Endothelial cell of umbilical vein (primary cell): Measurements from ENCODE around the gene ETV6. TPM values are rescaled to one million over a fixed set of nuclear protein-coding genes. Genes with fewer than 3 reads are reported as not detected.

Source experiments
- BruUV-seq: library from RNA; stranded (reverse); fragments of 400-500 nt; replicated peaks from 2 replicates; lab custom pipeline; 2021; lab: Mats Ljungman, UMichigan
- CTCF ChIA-PET: fragments of 300-600, 350-600 bp; sonication (Branson Sonifier 250); formaldehyde crosslinking; loops from one replicate; lab custom pipeline; 2021; ENCODE audit warnings: antibody characterized with exemption, inconsistent platforms; lab: Charles Lee
- POLR2A ChIA-PET: fragments of 300-600, 350-600 bp; sonication (Branson Sonifier 250); formaldehyde crosslinking; loops from one replicate; lab custom pipeline; 2021; ENCODE audit warnings: antibody characterized with exemption, inconsistent platforms; lab: Charles Lee
- DNase-seq: peaks from one replicate; pipeline ENCODE4 v3.0.0-alpha.2; 2011; ENCODE audit warnings: low read depth, low spot score
- FAIRE-seq: peaks from 2 replicates; lab custom pipeline; 2011; peaks lifted over from hg19 to GRCh38; lab: Jason Lieb, UNC
- H2AFZ ChIP-seq: 2 replicates; pipeline ENCODE4 v1.6.0; 2012; ENCODE audit warnings: low read depth, low read length, control low read depth, inconsistent platforms
- H3K27ac ChIP-seq: 2 replicates; pipeline ENCODE4 v1.5.1; 2011; ENCODE audit warnings: low read depth, mild to moderate bottlenecking, control low read depth, low read length, moderate library complexity; ENCODE audit not compliant: insufficient read depth
- H3K27me3 ChIP-seq, 2 experiments: 2 replicates each; pipeline versions ENCODE4 v1.6.0 to v1.6.1; 2011; ENCODE audit warnings: low read length in 2 of 2, mixed read lengths in 1 of 2; ENCODE audit not compliant: control insufficient read depth in 2 of 2, insufficient read depth in 2 of 2
- H3K36me3 ChIP-seq, 2 experiments: 2 replicates in 1 of 2; 3 replicates in 1 of 2; pipeline ENCODE4 v1.5.1; 2011; ENCODE audit warnings: low read length in 2 of 2, mild to moderate bottlenecking in 1 of 2, moderate library complexity in 1 of 2; ENCODE audit not compliant: control insufficient read depth in 2 of 2, insufficient read depth in 2 of 2; ENCODE audit errors: extremely low read depth in 1 of 2
- H3K4me1 ChIP-seq: 3 replicates; pipeline ENCODE4 v1.5.1; 2011; ENCODE audit warnings: mild to moderate bottlenecking, low read length; ENCODE audit not compliant: control insufficient read depth, insufficient read depth; ENCODE audit errors: extremely low read depth
- H3K4me2 ChIP-seq: 2 replicates; pipeline ENCODE4 v1.6.1; 2011; ENCODE audit warnings: low read length, control low read depth, mixed read lengths; ENCODE audit not compliant: insufficient read depth
- H3K4me3 ChIP-seq, 3 experiments: fragments of 200-600 bp in 1 of 3; sonication (generic), shearing (Covaris generic) in 1 of 3; replicated peaks in 1 of 3; 2 replicates each; pipeline ENCODE4 v1.5.1; 2011 to 2016; ENCODE audit warnings: control low read depth in 3 of 3, low read length in 3 of 3, mild to moderate bottlenecking in 2 of 3, inconsistent platforms in 1 of 3, low read depth in 1 of 3, moderate library complexity in 1 of 3; ENCODE audit not compliant: insufficient read depth in 1 of 3
- H3K79me2 ChIP-seq: 2 replicates; pipeline ENCODE4 v1.6.0; 2012; ENCODE audit warnings: low read length, inconsistent platforms; ENCODE audit not compliant: control insufficient read depth, insufficient read depth
- H3K9ac ChIP-seq: replicated peaks from 2 replicates; pipeline ENCODE3; 2011; ENCODE audit warnings: low read length, control low read depth; ENCODE audit not compliant: insufficient read depth; ENCODE audit errors: extremely low read depth
- H3K9me1 ChIP-seq: replicated peaks from 3 replicates; pipeline ENCODE4 v1.6.0; 2011; ENCODE audit warnings: mild to moderate bottlenecking, low read length; ENCODE audit not compliant: control insufficient read depth, insufficient read depth; ENCODE audit errors: extremely low read depth
- H3K9me3 ChIP-seq: replicated peaks from 2 replicates; pipeline ENCODE4 v1.5.1; 2012; ENCODE audit warnings: low read length, inconsistent platforms; ENCODE audit not compliant: control insufficient read depth, insufficient read depth
- H4K20me1 ChIP-seq: replicated peaks from 2 replicates; pipeline ENCODE3; 2011; ENCODE audit warnings: mild to moderate bottlenecking, low read length; ENCODE audit not compliant: control insufficient read depth, insufficient read depth; ENCODE audit errors: extremely low read depth
- CTCF ChIP-seq, 2 donors: IDR thresholded peaks; 1 replicate in 1 of 2; 2 replicates in 1 of 2; pipeline ENCODE4 v1.5.1; 2011; ENCODE audit warnings: low read length in 2 of 2, mild to moderate bottlenecking in 2 of 2, moderate library complexity in 2 of 2, control low read depth in 1 of 2, inconsistent platforms in 1 of 2, low read depth in 1 of 2; ENCODE audit not compliant: insufficient read depth in 1 of 2; ENCODE audit errors: extremely low read depth in 1 of 2
- FOS ChIP-seq: IDR thresholded peaks from 2 replicates; pipeline ENCODE4 v1.6.1; 2011; ENCODE audit warnings: mild to moderate bottlenecking, low read length, moderate library complexity, borderline replicate concordance; ENCODE audit not compliant: insufficient read depth
- GATA2 ChIP-seq: IDR thresholded peaks from 2 replicates; pipeline ENCODE4 v1.7.0; 2011; ENCODE audit warnings: low read depth, mild to moderate bottlenecking, moderate library complexity, mixed read lengths, low read length; ENCODE audit not compliant: insufficient read length, insufficient read depth
- MYC ChIP-seq: IDR thresholded peaks from one replicate; pipeline ENCODE4 v1.6.1; 2011; ENCODE audit warnings: mild to moderate bottlenecking, low read depth, low read length
- POLR2A ChIP-seq: IDR thresholded peaks from 2 replicates; pipeline ENCODE4 v1.6.1; 2012; ENCODE audit warnings: low read depth, mild to moderate bottlenecking, control low read depth, low read length
- dilution Hi-C: fragments of 300-500 bp; cut with MboI; formaldehyde crosslinking; loops from one replicate; pipeline ENCODE4 v1.15.0; 2019; ENCODE audit warnings: low sequenced_read_pairs; ENCODE audit not compliant: extremely low pct_ligation_motif_present
- intact Hi-C: fragments of 100-400 bp; cut with micrococcal nuclease; formaldehyde crosslinking; loops from one replicate; pipeline ENCODE4 v1.10.0; 2022
- polyA plus RNA-seq, 4 experiments: library from polyadenylated mRNA; depleted of rRNA in 3 of 4; stranded (reverse) in 3 of 4; unstranded in 1 of 4; fragments of >200 nt; gene quantifications; 2 replicates each; pipeline versions ENCODE4 v1.2.1 to v1.2.3, GENCODE V29; 2011 to 2012; ENCODE audit warnings: missing spikeins in 1 of 4
- total RNA-seq: library from RNA; stranded (reverse); gene quantifications from 2 replicates; pipeline ENCODE4 v1.2.3, GENCODE V29; 2021
- TF ChIP-seq, protein P1 (sequence below): IDR thresholded peaks from 2 replicates; pipeline ENCODE4 v1.6.1; 2011; ENCODE audit not compliant: insufficient read depth, insufficient read length

Gene ETV6
- total and polyA plus RNA-seq, 2 donors (not counting 3 experiments of a cell fraction or from before 2014, with no cell fraction given): 15.9 to 57.1 TPM

- Histone ChIP-seq H4K20me1 (no peaks in the 10 kb centered on the region), H3K79me2 (peaks cover 10% of the 10 kb centered on the region), H3K4me1 (peaks cover 11% of the 10 kb centered on the region), H2AFZ (no peak overlapping the region), H3K9me1 (no peaks in the 10 kb centered on the region), H3K27ac (no peak overlapping the region), H3K9me3 (no peaks in the 10 kb centered on the region), H3K9ac (no peak overlapping the region), H3K36me3 (peaks cover 0 to 23% of the 10 kb centered on the region in 2 experiments), H3K4me2 (no peak overlapping the region), H3K27me3 (no peaks in the 10 kb centered on the region), H3K4me3 (no peak overlapping the region)
- ChIA-PET POLR2A (no interaction called here), CTCF (interaction anchor here (1.6 kb wide), 1 partner anchor 11 kb away, joined by 6 read pairs; no protein-coding TSS in a partner anchor)
- dilution Hi-C loops: no loop called here
- FAIRE-seq (no peak), DNase-seq (no peak)
- intact Hi-C loops: no loop called here
- TF ChIP-seq MYC (no peak), CTCF (IDR thresholded peaks at IDR 0.05; ENCODE audit: extremely low read depth in 1 of 2, insufficient read depth in 1 of 2, low read depth in 1 of 2, low read length in 2 of 2) (no peak), GATA2 (no peak), FOS (no peak), POLR2A (no peak)
- TF ChIP-seq, protein P1, sequence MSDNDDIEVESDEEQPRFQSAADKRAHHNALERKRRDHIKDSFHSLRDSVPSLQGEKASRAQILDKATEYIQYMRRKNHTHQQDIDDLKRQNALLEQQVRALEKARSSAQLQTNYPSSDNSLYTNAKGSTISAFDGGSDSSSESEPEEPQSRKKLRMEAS: no peak
- BruUV-seq: no TSS peak
These were observed 107.0 kb downstream of the ETV6 start for GRCh38 chr12:11756523-11756922.
